ENCODE measurements around the gene TTC39A.

GRCh38 chr1:51345300-51345687 lies 14.9 kb upstream of the TTC39A start:
- no peak for TF ChIP-seq CTCF (IDR thresholded peaks at IDR 0.05; ENCODE audit: low read depth, low read length)
- no peak for TF ChIP-seq POLR2A (IDR thresholded peaks at IDR 0.05; ENCODE audit: extremely low read depth, insufficient read length)
- TF ChIP-seq MAX (IDR thresholded peaks at IDR 0.05; ENCODE audit: low read depth, low read length), result no peak

All from NB4 (cell line).